CD1c-positive myeloid dendritic cell (primary cell): Measurements from ENCODE around the gene CRAMP1.
"Not testable (repeated sequence)": the region's sequence is repeated elsewhere in the genome, so short reads cannot be mapped to it uniquely, and the experiment has no call there.

Source experiments
- DNase-seq: peaks from one replicate; pipeline ENCODE4 v3.0.0-alpha.2; 2016; ENCODE audit errors: extremely low spot score

CRAMP1 gene

DNA sequence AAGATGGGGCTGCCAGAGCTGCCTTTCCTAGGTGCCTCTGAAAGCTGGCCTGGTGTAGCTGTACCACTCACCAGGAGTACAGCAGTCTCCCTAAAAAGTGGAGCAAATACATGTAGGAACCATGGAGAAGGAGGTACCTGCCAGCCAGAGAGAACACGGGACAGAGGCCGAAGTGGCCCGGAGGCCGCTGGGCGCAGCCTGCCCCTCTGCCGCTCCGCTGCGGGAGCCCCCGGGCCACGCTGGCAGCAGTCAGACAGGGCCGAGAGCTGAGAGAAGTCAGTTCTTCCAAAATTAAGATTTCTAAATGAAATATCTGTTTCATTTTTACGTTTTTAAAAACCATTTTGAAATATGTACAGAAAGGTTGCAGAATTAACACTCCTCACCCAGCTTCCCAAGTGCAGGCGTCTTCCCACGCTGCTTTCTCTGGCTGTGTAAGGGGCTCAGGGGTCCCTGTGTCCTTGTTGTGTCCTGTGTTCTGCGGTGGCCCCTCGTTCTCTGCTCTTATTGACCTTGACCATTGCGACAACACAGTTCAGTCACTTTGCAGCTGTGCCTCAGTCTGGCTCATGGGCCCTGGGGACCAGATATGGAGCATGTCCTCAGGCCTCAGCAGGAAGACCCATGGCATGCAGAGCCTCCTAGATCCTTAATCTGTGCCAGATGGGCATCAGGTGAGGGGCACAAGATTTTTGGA lies 98.8 kb downstream of the CRAMP1 start:
- no peak for DNase-seq

GRCh38 chr16:1712791-1713261 lies 100.7 kb downstream of the CRAMP1 start:
- no peak for DNase-seq

DNA sequence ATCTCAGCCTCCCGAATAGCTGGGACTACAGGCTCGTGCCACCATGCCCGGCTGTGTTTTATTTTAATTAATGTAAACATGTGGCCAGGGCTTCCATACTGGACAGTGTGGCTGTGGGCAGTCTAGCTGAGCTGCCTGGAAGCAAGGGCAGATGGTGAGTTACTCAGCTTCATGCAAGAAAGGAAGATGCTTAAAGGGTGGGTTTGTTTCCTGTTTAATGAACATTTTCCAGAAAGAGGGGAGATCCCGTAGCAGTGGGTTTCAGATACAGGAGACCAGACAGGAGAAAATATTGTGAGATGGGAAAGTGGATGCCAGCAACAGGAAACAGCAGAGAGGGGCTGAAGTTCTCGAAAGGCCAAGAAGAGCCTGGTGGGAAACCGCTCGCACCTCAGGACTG lies 101.2 kb downstream of the CRAMP1 start:
- DNase-seq, result no peak

GRCh38 chr16:1713933-1714332 lies 101.8 kb downstream of the CRAMP1 start:
- DNase-seq, result no peak

- no peak for DNase-seq
These were observed 103.1 kb downstream of the CRAMP1 start for GRCh38 chr16:1715220-1715619.

DNA sequence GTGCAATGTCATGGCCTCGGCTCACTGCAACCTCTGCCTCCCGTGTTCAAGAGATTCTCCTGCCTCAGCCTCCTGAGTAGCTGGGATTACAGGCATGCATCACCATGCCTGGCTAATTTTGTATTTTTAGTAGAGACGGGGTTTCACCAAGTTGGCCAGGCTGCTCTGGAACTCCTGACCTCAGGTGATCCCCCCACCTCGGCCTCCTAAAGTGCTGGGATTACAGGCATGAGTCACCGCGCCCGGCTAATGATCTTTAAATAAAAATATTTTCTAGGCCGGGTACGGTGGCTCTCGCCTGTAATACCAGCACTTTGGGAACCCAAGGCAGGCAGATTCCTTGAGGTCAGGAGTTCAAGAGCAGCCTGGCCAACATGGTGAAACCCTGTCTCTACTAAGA lies 106.1 kb downstream of the CRAMP1 start:
- not testable (repeated sequence) for DNase-seq

DNA sequence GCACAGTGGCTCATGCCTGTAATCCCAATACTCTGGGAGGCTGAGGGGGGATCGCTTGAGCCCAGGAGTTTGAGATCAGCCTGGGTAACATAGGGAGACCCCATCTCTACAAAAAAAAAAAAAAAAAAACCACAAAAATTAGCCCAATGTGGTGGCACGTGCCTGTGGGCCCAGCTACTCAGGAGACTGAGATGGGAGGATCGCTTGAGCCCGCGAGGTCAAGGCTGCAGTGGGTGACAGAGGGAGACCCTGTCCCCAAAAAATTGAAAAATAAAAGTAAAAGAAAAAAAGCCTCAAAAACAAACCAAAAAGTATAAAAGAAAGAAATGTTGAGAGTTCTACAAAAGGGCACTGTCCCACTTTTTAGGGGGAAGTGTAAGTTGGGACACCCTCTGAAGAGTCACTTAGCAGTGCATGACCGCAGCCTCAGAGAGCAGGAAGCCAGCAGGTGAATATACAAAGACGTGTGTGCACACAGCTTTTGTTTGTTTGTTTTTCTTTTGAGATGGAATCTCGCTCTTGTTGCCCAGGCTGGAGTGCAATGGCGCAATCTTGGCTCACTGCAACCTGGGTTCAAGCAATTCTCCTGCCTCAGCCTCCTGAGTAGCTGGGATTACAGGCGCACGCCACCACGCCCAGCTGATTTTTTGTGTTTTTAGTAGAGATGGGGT lies 107.5 kb downstream of the CRAMP1 start:
- DNase-seq, result peak; percentile 67

DNA sequence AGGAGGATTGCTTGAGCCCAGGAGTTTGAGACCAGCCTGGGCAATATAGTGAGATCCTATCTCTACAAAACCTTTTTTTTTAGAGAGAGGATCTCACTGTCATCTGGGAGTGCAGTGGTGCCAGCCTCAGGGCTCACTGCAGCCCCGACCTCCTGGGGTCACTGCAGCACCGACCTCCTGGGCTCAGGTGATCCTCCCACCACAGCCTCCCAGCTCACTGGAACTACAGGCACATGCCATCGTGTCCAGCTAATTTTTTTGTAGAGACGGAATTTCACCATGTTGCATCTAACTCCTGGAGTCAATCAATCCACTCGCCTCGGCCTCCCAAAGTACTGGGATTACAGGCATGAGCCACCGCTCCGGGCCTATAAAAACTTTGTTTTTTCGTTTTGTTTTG lies 109.2 kb downstream of the CRAMP1 start:
- DNase-seq, result no peak

DNA sequence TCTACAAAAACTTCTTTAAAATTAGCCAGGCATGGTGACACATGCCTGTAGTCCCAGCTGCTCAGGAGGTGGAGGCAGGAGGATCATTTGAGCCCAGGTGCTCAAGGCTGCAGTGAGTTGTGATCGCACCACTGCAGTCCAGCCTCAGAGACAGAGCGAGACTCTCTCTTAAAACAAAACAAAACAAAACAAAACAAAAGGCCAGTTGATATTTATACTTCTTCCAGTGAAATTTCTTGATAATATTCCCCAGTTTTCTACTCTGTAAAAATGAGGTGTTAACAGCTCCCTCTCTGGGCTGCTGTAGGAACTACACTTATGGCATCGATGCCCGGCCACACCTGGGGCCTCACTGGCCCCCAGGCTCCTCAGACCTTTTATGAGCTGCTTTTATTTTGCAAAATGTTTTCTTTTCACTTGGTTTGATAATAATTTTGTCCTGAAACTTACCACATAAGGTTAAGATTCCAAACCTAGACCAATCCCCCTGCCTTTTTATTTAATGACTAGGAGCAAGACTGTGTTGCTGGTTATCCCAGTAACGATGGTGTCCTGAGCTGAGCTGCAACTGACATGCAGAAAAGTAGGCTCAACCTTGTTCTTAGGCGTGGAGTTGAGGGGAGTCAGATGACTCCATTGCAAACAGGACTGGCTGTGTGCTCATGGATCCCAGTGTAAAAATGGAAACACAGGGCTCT lies 111.4 kb downstream of the CRAMP1 start:
- DNase-seq, result peak; percentile 60

DNA sequence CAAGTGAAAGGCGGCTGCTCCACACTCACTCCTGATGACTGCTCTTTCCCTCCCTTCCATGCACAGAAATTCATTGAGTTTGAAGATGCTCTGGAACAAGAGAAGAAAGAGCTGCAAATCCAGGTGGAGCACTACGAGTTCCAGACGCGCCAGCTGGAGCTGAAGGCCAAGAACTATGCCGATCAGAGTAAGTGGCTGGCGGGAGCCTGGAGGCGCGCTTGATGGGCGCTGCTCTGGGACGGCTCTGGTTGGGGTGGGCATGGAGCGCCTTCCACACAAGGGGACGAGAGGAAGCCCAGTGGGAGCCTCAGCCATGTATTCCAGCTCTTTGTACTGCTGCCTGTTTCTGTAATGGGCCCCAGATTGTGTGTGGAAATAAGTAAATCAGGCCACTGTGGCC lies 112.3 kb downstream of the CRAMP1 start:
- DNase-seq, result no peak

- DNase-seq, result no peak
These were observed 114.7 kb downstream of the CRAMP1 start for GRCh38 chr16:1726661-1727502.
